Measurements from ENCODE around the gene CENPM. TPM values are rescaled to one million over a fixed set of nuclear protein-coding genes. Genes with fewer than 3 reads are reported as not detected.

CENPM gene
- total and polyA plus RNA-seq, 4 donors, result 0.17 to 26.3 (median 2.3) TPM

DNA sequence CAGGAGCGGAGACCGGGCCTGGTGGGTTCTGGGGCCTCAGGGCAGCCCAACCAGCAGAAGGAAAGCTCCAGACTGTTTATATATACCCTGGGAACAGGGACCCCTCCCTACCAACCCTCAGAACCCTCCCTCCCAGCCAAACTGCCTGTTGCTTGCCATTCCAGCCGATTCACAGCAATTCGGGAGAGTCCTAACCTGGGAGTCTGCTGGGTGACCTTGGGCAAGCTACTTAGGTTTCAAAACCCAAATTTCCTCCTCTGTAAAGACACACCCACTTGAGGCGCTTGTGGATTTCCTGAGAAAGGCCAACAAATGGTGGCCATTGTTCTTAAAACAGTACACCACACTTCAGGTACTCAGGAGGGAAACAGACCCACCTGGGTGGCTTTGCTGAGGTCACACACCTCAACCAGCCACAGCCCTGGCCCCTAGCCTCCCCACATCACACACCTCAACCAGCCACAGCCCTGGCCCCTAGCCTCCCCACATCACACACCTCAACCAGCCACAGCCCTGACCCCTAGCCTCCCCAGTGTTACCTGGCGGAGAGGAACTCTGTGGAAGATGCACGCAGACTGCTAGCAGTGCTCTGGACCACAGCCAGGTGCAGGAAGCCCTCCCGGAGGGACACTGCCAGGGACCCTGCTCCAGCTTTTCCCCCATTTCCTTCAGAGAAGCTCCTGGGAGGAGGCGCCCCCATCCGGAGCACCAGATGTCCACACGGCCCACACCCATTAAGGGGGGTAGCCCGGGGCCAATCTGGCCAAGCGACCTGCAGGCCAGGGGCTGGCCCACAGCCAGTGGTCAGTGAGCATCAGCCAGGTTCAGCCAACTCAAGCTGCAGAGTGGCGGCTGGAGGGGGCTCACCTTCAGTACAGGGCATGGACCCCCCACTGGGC is 38.3 kb downstream of the CENPM start:
- Histone ChIP-seq H3K4me1 (ENCODE audit: control insufficient read depth in 4 of 4, insufficient read depth in 4 of 4, low read length in 3 of 4) (peaks cover 6 to 9% (median 7%) of the 10 kb centered on the region in 4 donors), H3K9me3 (ENCODE audit: control insufficient read depth in 4 of 4, low read length in 3 of 4) (no peaks in the 10 kb centered on the region), H3K27ac (ENCODE audit: low read depth in 1 of 2, low read length in 2 of 2) (no peak overlapping the region), H3K4me3 (ENCODE audit: low read depth in 1 of 3, low read length in 3 of 3) (no peak overlapping the region), H3K27me3 (ENCODE audit: control insufficient read depth in 4 of 4, insufficient read depth in 4 of 4, low read length in 3 of 4) (peaks cover 0 to 7% (median 4%) of the 10 kb centered on the region in 4 donors), H3K9ac (ENCODE audit: low read depth in 1 of 2, low read length in 2 of 2) (no peak overlapping the region), H3K36me3 (ENCODE audit: control insufficient read depth in 4 of 4, insufficient read depth in 3 of 4, low read depth in 1 of 4, low read length in 3 of 4) (peaks cover 12 to 23% (median 18%) of the 10 kb centered on the region in 4 donors)
- no peak for DNase-seq (ENCODE audit: low spot score)
- 49% methylated on average over 14 of the region's 14 CpGs for WGBS
- TF ChIP-seq YY1 (IDR thresholded peaks at IDR 0.05) (no peak), NR2F2 (IDR thresholded peaks at IDR 0.05) (no peak), FOXA1 (IDR thresholded peaks at IDR 0.05) (no peak), RXRA (IDR thresholded peaks at IDR 0.05) (no peak), RAD21 (IDR thresholded peaks at IDR 0.05) (no peak), FOXA2 (IDR thresholded peaks at IDR 0.05) (no peak), GABPA (IDR thresholded peaks at IDR 0.05 in 1 of 2, conservative IDR thresholded peaks at IDR 0.05 in 1 of 2) (no peak), JUND (IDR thresholded peaks at IDR 0.05) (no peak), HNF4A (conservative IDR thresholded peaks at IDR 0.05) (no peak), SP1 (IDR thresholded peaks at IDR 0.05) (no peak), HNF4G (IDR thresholded peaks at IDR 0.05) (no peak), EGR1 (IDR thresholded peaks at IDR 0.05; ENCODE audit: low read depth in 2 of 2) (no peak), TAF1 (conservative IDR thresholded peaks at IDR 0.05) (no peak)
- TF ChIP-seq, protein P1, sequence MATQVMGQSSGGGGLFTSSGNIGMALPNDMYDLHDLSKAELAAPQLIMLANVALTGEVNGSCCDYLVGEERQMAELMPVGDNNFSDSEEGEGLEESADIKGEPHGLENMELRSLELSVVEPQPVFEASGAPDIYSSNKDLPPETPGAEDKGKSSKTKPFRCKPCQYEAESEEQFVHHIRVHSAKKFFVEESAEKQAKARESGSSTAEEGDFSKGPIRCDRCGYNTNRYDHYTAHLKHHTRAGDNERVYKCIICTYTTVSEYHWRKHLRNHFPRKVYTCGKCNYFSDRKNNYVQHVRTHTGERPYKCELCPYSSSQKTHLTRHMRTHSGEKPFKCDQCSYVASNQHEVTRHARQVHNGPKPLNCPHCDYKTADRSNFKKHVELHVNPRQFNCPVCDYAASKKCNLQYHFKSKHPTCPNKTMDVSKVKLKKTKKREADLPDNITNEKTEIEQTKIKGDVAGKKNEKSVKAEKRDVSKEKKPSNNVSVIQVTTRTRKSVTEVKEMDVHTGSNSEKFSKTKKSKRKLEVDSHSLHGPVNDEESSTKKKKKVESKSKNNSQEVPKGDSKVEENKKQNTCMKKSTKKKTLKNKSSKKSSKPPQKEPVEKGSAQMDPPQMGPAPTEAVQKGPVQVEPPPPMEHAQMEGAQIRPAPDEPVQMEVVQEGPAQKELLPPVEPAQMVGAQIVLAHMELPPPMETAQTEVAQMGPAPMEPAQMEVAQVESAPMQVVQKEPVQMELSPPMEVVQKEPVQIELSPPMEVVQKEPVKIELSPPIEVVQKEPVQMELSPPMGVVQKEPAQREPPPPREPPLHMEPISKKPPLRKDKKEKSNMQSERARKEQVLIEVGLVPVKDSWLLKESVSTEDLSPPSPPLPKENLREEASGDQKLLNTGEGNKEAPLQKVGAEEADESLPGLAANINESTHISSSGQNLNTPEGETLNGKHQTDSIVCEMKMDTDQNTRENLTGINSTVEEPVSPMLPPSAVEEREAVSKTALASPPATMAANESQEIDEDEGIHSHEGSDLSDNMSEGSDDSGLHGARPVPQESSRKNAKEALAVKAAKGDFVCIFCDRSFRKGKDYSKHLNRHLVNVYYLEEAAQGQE (IDR thresholded peaks at IDR 0.05), result no peak
- TF ChIP-seq, protein P2, sequence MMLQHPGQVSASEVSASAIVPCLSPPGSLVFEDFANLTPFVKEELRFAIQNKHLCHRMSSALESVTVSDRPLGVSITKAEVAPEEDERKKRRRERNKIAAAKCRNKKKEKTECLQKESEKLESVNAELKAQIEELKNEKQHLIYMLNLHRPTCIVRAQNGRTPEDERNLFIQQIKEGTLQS (IDR thresholded peaks at IDR 0.05), result no peak
- TF ChIP-seq, protein P3, sequence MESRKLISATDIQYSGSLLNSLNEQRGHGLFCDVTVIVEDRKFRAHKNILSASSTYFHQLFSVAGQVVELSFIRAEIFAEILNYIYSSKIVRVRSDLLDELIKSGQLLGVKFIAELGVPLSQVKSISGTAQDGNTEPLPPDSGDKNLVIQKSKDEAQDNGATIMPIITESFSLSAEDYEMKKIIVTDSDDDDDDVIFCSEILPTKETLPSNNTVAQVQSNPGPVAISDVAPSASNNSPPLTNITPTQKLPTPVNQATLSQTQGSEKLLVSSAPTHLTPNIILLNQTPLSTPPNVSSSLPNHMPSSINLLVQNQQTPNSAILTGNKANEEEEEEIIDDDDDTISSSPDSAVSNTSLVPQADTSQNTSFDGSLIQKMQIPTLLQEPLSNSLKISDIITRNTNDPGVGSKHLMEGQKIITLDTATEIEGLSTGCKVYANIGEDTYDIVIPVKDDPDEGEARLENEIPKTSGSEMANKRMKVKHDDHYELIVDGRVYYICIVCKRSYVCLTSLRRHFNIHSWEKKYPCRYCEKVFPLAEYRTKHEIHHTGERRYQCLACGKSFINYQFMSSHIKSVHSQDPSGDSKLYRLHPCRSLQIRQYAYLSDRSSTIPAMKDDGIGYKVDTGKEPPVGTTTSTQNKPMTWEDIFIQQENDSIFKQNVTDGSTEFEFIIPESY (IDR thresholded peaks at IDR 0.05), result no peak
- TF ChIP-seq, protein P4, sequence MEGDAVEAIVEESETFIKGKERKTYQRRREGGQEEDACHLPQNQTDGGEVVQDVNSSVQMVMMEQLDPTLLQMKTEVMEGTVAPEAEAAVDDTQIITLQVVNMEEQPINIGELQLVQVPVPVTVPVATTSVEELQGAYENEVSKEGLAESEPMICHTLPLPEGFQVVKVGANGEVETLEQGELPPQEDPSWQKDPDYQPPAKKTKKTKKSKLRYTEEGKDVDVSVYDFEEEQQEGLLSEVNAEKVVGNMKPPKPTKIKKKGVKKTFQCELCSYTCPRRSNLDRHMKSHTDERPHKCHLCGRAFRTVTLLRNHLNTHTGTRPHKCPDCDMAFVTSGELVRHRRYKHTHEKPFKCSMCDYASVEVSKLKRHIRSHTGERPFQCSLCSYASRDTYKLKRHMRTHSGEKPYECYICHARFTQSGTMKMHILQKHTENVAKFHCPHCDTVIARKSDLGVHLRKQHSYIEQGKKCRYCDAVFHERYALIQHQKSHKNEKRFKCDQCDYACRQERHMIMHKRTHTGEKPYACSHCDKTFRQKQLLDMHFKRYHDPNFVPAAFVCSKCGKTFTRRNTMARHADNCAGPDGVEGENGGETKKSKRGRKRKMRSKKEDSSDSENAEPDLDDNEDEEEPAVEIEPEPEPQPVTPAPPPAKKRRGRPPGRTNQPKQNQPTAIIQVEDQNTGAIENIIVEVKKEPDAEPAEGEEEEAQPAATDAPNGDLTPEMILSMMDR (IDR thresholded peaks at IDR 0.05; ENCODE audit: low read depth, low read length, missing input control), result no peak
- TF ChIP-seq, protein P5, sequence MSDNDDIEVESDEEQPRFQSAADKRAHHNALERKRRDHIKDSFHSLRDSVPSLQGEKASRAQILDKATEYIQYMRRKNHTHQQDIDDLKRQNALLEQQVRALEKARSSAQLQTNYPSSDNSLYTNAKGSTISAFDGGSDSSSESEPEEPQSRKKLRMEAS (IDR thresholded peaks at IDR 0.05), result no peak
